Left renal pelvis (tissue), 4 donors: Measurements from ENCODE around the gene PFKFB2. TPM values are rescaled to one million over a fixed set of nuclear protein-coding genes. Genes with fewer than 3 reads are reported as not detected.
A peak's percentile ranks its signal among the peaks of the same experiment; 100 is the strongest.
"Not testable (repeated sequence)": the region's sequence is repeated elsewhere in the genome, so short reads cannot be mapped to it uniquely, and the experiment has no call there.

Experiments used
- DNase-seq, 4 donors: peaks; one replicate each; pipeline ENCODE4 v3.0.0-alpha.2; 2013; ENCODE audit warnings: low read depth in 4 of 4, low spot score in 3 of 4
- polyA plus RNA-seq, 4 donors: library from polyadenylated mRNA; unstranded; fragments of 120-200 nt; gene quantifications; one replicate each; pipeline ENCODE4 v1.2.1, GENCODE V29; 2013; ENCODE audit not compliant: insufficient read length in 4 of 4

PFKFB2 gene
- polyA plus RNA-seq, 4 donors, result 8.5 to 19.1 (median 16.9) TPM

DNA sequence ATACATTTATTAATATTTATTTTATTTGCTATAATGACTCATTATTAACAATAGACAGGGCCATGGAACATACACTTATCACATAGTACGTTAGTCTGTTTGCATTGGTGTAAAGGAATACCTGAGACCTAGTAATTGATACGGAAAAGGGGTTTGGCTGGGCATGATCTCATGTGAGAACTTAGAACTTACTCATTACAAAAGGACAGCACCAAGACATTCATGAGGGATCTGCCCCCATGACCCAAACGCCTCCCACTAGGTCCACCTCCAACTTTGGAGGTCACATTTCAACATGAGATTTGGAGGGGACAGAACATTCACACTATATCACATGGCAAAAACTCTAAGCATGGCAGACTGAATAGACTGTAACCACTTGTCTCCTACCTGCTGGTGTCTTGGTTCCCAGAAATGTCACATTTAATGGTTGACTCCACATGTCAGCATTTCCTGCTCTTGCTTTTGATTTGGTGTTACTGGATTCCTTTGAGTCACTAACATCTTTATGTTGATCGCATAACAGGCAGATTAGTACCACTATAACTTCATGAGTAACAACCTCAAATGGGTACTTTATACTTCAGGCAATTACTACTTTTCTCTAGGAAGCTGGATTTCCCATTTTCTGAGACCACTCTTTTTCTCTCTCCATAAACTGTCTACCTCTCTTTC, 17.1 kb upstream of the PFKFB2 start:
- DNase-seq, result no peak

DNA sequence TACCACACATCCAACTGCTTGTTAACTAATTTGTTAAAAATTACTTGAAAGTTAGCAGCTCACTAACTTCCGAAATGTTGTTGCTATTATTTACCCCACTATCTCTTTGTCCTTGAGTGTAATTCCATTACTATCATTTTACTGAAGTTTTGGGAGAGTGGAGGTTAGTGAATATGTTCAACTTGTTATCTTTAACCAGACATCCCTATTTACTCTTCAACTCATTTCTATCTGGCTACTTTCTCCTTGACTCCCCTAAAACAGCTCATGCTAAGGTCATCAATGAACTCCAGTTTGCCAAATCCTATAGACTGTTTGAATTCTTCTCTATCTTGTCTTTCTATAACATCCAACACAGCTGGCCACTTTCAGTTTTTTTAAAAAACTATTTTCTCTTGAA, 16.2 kb upstream of the PFKFB2 start:
- no peak for DNase-seq

GRCh38 chr1:207039380-207040180, 13.5 kb upstream of the PFKFB2 start:
- DNase-seq, result no peak

DNA sequence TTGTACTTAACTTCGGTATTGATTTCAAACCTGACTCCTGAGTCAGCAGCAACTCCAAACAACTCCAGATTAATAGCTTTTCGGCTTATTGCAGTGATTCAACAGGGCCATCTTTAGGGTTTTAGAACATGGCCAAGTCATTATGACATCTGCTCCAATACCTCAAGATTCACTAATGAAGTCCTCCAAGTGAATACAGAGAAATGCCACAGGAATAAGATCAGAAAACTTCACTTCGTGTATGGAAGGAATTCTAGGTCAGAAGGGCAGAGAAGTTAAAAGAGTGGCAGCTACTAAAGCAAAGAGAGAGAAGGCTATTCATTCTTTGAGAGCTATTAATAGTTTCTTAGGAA, 12.9 kb upstream of the PFKFB2 start:
- no peak for DNase-seq

DNA sequence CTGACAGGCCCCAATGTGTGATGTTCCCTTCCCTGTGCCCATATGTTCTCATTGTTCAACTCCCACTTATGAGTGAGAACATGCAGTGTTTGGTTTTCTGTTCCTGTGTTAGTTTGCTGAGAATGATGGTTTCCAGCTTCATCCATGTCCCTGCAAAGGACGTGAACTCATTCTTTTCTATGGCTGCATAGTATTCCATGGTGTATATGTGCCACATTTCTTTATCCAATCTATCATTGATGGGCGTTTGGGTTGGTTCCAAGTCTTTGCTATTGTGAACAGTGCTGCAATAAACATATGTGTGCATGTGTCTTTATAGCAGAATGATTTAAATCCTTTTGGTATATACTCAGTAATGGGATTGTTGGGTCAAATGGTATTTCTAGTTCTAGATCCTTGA, 11.7 kb upstream of the PFKFB2 start:
- not testable (repeated sequence) for DNase-seq

DNA sequence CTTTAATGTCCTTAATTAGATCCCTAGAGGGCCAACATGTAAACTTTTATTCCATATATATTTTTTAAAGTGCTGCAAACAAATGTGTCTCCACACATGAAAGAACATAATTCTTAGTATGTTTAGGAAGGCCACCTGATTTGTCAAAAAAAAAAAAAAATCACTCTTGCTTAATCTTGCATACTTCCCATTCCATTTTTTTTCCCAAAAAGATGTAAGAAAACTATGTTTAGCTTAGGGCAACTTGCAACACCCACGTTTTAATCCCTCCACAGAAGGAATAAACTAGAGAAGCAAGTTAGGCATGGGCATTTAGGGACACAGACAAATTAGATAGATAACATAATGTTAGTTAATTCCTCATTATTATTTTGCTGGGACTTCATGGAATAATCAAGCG, 7.6 kb upstream of the PFKFB2 start:
- DNase-seq, result no peak

DNA sequence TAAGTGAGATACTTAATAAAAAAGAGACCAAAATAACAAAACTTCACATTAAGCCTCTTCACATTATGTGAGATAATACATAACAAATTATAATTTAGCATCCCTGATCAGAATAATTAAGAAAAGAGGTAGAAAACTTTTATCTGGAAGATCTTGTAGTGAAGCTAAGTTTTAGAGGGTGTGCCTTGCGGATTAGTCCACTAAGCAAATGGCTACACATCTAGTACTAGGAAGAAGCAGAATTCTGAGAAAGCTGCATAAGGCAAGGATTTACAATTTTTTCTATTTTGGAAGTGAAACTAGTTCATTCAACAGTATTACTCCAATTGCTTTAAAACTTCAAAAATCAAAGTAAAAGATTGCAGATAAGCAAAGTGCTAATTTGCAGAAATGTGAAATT, 5.6 kb upstream of the PFKFB2 start:
- no peak for DNase-seq

GRCh38 chr1:207048041-207048440, 5.0 kb upstream of the PFKFB2 start:
- no peak for DNase-seq

DNA sequence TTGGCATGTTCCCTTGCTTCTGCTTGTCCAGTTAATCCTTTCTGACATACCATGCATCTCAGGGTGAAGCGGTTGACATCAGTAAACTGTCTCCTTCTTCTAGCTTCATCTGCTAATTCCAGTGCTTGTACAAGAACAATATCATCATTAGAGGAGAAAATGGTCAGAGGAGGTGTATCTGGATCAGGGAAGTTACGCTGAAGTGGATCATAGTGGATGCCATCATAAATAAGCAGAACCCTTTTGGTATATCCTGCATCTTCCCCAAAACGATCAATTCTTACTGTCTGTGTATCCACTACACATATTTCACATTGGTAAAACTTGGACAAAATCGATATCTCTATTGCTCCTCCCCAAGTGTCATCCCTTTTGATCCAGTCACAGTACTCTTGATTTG, 4.0 kb upstream of the PFKFB2 start:
- no peak for DNase-seq

DNA sequence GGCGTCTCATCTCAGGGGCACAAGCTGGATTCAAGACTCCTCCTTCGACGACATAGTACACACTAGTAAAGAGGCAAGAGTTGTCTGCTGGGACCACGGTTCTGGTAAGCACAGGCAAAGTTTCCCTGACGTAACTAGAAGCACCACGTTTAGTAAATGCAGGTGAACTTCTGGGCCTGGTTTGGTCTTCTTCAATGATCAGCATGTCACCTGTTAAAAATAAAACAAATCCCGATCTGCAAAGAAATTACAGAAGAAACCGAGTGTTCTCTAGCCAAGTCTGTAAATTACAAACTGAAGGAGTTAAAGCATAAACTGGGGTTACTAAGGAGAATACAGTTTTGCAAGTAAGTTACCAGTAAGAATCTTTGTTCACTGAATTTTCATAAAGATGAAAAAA, 3.6 kb upstream of the PFKFB2 start:
- no peak for DNase-seq

- DNase-seq, result no peak
These were observed 3.1 kb upstream of the PFKFB2 start for GRCh38 chr1:207049974-207050391.

DNA sequence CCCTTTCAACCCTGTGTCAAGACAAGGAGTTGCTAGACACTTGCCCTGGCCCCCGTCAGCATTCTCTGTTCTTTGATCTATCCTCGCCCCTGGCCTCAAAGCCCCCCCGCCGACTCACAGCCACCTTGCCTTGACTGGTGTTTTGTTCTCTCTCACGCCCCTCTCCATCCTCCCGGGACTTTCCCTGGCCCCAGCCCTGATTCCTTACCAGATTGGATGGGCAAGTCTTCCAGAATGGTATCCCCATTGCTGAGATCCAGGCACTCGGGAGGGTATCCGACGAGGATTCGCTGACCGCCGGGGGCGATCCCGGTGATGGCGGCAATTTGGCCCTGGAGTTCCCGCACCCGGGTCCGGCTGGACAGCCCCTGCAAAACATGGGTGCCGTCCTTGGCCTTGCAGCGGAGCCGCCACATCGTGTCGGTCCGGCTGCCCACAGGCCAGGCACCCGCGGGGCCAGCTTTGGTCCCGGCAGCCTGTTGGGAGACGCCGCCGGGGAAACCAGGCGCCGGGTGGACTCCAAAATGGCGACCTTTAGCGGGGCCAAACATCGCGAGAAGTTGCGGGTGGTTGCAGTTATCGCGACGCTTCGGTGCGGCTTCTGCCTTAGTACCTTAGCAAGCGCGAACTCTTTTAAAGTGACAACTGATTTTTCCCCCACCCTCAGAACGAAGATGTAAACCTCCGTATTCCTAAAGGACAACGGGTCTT, 2.4 kb upstream of the PFKFB2 start:
- peak; percentile 82 to 89 (median 88) for DNase-seq

GRCh38 chr1:207051191-207051943, 1.7 kb upstream of the PFKFB2 start, which contains the start of gene YOD1:
TSS of gene YOD1 (minus strand) at chr1:207051208. CDS start at chr1:207051030, 178 bp downstream.
- DNase-seq, result no peak

- no peak for DNase-seq
These were observed 1.4 kb downstream of the PFKFB2 start for GRCh38 chr1:207054491-207054890.

GRCh38 chr1:207055386-207056001, 2.4 kb downstream of the PFKFB2 start:
- DNase-seq, result no peak

GRCh38 chr1:207056673-207057072, 3.6 kb downstream of the PFKFB2 start:
- no peak for DNase-seq

- DNase-seq, result no peak
These were observed 5.2 kb downstream of the PFKFB2 start for GRCh38 chr1:207058252-207058651.

DNA sequence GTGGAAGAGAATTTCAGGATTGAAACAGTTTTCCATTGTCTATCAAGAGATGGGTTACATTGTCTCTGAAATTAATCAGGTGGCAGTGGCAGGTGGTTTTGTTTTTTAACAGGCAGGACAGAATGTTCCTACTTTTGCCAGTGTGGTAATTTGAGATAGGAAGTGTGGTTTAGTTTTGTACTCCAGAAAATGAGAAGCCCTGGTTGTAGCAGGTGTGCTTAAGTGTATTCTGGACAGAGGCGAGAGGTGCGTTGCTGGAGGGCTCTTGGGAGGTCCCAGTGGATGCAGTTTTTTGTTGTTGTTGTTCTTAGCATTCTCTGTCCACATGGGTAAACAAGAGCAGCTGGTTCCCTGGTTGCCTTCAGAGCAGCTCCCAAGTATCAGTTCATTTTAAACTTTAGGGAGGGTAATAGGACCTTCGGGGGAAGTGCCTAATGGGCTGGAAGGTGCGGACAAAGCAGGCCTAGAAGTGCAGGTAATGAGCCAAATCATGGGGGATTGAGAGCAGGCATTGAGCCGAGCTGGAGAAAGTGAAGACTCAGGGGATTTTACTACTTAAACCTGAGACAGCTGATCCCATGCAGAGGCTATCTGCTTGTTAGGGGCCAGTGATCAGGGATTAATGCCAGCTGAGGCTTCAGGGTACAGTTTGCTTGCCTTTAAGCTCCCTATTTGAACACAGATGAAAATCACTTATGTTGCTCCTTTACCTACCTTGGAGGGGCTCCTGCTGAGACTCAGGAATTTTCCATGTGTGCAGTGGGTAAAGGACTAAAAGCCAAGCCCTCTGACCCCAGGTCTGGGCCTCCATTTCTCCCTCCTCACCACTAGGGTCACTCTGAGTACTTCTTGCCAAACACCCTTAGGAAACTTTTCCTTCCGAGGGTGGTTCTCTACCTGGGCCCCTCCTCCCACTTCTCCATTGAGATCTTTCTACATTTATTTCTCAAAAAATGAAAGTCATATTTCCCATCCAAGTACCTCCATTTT, 6.1 kb downstream of the PFKFB2 start:
- no peak for DNase-seq

DNA sequence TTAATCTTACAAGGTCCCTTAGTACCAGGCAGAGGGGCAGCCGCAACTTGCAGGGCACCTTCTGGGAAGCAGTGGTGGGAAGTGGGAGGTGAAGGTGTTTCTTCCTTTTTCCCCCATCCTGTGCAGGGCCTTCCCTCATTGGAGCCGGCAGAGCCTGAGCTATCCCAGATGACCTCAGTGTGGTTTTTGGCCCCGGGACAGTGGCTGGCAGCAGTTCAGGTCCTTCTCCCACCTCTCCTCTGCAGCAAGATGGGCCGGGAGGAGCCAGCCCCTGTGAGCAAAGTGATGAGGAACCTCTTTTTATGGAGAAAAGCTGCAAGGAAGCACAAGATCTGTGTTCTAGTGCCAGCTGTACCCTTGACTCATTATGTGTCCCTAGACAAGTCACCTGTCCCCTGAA, 6.8 kb downstream of the PFKFB2 start:
- no peak for DNase-seq
